Activated CD8-positive, alpha-beta T cell treated with anti-CD3 and anti-CD28 coated beads, Interleukin-2, amount 10 ng/mL, durations not matched to agents 7 days and 5 days (primary cell): ENCODE results near the gene ZBTB3. TPM values are rescaled to one million over a fixed set of nuclear protein-coding genes. Genes with fewer than 3 reads are reported as not detected.

Source experiments
- ATAC-seq: fragments of 150-1000 bp; cut with Tn5 transposase; one replicate; pipeline ENCODE4 v1.10.0; 2021; ENCODE audit warnings: moderate library complexity
- CTCF ChIA-PET: fragments of 350-600 bp; sonication (Branson Sonifier 250); formaldehyde crosslinking; loops from one replicate; lab custom pipeline; 2021; ENCODE audit warnings: antibody characterized with exemption; lab: Charles Lee
- POLR2A ChIA-PET: fragments of 350-600 bp; sonication (Branson Sonifier 250); formaldehyde crosslinking; loops from one replicate; lab custom pipeline; 2021; ENCODE audit warnings: antibody characterized with exemption; lab: Charles Lee
- DNase-seq: peaks from one replicate; pipeline ENCODE4 v3.0.0-alpha.2; 2020
- H3K27ac Mint-ChIP-seq: one replicate; pipeline ENCODE4 v1.8.0; 2021; ENCODE audit warnings: mild to moderate bottlenecking, mixed read lengths
- H3K27me3 Mint-ChIP-seq: one replicate; pipeline ENCODE4 v1.8.0; 2021; ENCODE audit warnings: low read depth, mixed read lengths
- H3K36me3 Mint-ChIP-seq: one replicate; pipeline ENCODE4 v1.8.0; 2021; ENCODE audit warnings: low read depth, mixed read lengths
- H3K4me1 Mint-ChIP-seq: one replicate; pipeline ENCODE4 v1.8.0; 2021; ENCODE audit warnings: low read depth, mixed read lengths
- H3K4me3 Mint-ChIP-seq: one replicate; pipeline ENCODE4 v1.8.0; 2021; ENCODE audit warnings: mild to moderate bottlenecking, mixed read lengths
- H3K9me3 Mint-ChIP-seq: one replicate; pipeline ENCODE4 v1.8.0; 2022; ENCODE audit warnings: mixed read lengths; ENCODE audit not compliant: insufficient read depth
- total RNA-seq, 2 experiments: library from RNA; stranded (reverse); gene quantifications; one replicate each; pipeline ENCODE4 v1.2.3, GENCODE V29; 2021

The ZBTB3 gene
- total RNA-seq, 2 experiments from 2014 or later: 12.4 to 12.8 TPM

DNA sequence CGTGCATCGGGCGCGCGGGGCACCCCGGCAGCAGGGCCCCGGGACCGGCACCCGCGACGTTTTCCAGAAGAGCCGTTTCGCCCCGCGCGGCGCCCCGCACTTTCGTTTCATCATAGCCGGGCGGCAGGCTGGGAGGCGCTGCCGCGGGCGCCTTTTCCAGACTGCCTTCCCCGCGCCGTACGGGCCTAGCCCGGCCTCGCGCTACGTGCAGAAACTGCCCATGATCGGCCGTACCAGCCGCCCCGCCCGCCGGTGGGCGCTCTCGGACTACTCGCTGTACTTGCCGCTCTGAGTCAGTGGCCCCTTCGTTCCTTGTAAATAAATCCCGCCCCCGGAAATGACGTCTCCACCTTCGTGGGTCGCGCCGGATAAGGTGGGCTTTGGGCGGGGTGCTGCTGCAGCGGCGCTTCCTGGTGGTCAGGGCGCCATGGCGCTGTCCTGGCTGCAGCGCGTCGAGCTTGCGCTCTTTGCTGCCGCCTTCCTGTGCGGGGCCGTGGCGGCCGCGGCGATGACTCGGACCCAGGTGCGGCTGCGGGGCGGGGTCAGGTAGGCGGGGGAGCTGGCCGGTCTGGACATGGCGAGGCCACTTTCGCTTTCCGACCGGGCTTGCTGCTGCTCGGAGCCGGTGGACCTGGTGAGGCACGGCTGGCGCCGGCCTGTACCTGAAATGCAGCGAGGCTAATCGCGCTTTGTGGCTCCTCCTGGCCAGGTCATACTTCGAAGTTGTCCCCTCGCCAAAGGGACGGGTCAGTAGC lies 33.2 kb upstream of the ZBTB3 start, which contains the start of gene TMEM179B:
TSS of gene TMEM179B (plus strand) at position 398 of the 755 bp plus-strand sequence. CDS start at position 428, 30 bp downstream.
- Mint-ChIP-seq H3K9me3 (no peaks in the 10 kb centered on the region), H3K36me3 (peaks cover 65% of the 10 kb centered on the region), H3K27me3 (no peaks in the 10 kb centered on the region), H3K27ac (peak within 1 kb of the TSS; percentile 98), H3K4me3 (peak within 1 kb of the TSS; percentile 96), H3K4me1 (peaks cover 46% of the 10 kb centered on the region)
- CTCF ChIA-PET: interaction anchor here (0.7 to 7.9 kb wide), 53 partner anchors 9 to 362 kb away, joined by 3 to 144 read pairs (median 7); partner anchors contain the start of genes C11orf98, CSKMT, HNRNPUL2 and LBHD1
- POLR2A ChIA-PET: interaction anchor here (0.5 to 7.8 kb wide), 32 partner anchors 9 to 1406 kb away, joined by 3 to 190 read pairs (median 4); partner anchors contain the start of genes HNRNPUL2, NXF1, POLR2G and SLC3A2
- DNase-seq (peak; percentile 100), ATAC-seq (peak; percentile 70)

DNA sequence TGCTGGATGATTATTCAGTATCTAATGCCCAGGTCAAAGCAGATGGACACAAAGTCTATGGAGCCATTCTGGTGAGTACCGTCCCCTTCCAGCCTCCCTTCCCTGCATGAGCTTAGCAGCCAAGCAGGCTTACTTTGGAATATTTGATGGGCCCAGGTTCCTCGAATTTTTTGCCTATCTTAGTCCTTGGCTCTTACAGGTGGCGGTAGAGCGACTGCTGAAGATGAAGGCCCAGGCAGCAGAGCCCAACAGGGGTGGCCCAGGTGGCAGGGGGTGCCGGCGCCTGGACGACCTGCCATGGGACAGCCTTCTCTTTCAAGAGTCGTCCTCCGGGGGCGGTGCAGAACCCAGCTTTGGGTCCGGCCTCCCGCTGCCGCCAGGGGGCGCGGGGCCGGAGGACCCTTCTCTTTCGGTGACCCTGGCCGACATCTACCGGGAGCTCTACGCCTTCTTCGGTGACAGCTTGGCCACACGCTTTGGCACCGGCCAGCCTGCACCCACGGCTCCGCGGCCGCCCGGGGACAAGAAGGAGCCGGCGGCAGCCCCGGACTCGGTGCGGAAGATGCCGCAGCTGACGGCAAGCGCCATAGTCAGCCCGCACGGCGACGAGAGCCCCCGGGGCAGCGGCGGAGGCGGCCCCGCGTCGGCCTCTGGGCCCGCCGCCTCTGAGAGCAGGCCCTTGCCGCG lies 32.5 kb upstream of the ZBTB3 start:
- Mint-ChIP-seq H3K27ac (peak overlapping the region; percentile 91), H3K4me3 (peak overlapping the region; percentile 79), H3K4me1 (peaks cover 42% of the 10 kb centered on the region), H3K27me3 (no peaks in the 10 kb centered on the region), H3K36me3 (peaks cover 60% of the 10 kb centered on the region), H3K9me3 (no peaks in the 10 kb centered on the region)
- DNase-seq (peak; percentile 91), ATAC-seq (peak; percentile 69)
- ChIA-PET CTCF (interaction anchor here (0.9 to 7.9 kb wide), 53 partner anchors 10 to 362 kb away, joined by 3 to 144 read pairs (median 6); partner anchors contain the start of genes C11orf98, CSKMT, HNRNPUL2 and LBHD1), POLR2A (interaction anchor here (0.6 to 7.8 kb wide), 26 partner anchors 9 to 1503 kb away, joined by 3 to 190 read pairs (median 6); partner anchors contain the start of genes EEF1G, HNRNPUL2, NXF1 and POLR2G)

DNA sequence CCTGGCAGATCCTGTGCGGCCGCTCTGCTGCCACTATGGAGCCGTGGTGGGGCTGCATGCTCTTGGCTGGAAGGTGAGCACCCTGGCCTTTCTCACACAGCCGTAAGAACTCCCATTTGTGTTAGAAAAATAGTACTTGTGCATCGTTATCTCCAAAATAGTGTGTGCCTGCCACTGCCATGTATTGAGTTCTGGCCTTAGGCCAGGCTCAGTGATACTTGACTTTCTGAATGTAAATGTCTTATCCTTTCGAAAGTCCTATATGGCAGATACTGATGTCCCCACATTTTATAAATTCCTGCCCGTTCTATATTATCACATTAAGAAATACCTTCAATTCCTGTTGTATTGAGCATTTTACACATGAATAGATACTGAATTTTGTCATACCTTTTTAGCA lies 28.8 kb upstream of the ZBTB3 start:
- CTCF ChIA-PET: interaction anchor here (7.9 kb wide), 1 partner anchor 10 kb away, joined by 144 read pairs; the partner anchor contains the start of gene TAF6L
- Mint-ChIP-seq H3K9me3 (no peaks in the 10 kb centered on the region), H3K36me3 (peaks cover 36% of the 10 kb centered on the region), H3K4me1 (peaks cover 15% of the 10 kb centered on the region), H3K27ac (no peak overlapping the region), H3K4me3 (no peak overlapping the region), H3K27me3 (no peaks in the 10 kb centered on the region)
- DNase-seq: no peak
- POLR2A ChIA-PET: no interaction called here
- ATAC-seq: no peak

DNA sequence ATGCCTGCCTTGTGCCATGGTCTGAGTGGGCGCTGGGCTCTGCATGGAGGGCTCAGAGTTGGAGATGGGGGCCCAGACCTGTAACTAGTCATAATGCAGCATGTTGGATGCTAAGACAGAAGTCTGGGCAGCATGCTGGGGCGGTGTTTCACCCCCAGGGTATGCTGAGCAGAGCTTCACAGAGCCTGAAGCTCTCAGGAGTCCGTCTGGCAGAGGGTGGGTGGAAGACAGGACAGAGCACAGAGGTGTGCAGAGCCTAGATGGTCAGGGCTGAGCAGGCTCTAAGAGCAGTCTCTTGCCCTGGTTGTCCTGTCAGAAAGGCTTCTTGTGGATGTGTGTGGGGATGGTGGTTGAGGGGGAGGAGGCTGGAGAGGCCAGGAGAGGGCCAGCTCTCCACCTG lies 24.5 kb upstream of the ZBTB3 start:
- H3K27ac Mint-ChIP-seq: peak overlapping the region; percentile 6
- peaks cover 38% of the 10 kb centered on the region for H3K36me3 Mint-ChIP-seq
- ATAC-seq (no peak), DNase-seq (no peak)
- no peaks in the 10 kb centered on the region for H3K9me3 Mint-ChIP-seq
- no peak overlapping the region for H3K4me3 Mint-ChIP-seq
- no peaks in the 10 kb centered on the region for H3K27me3 Mint-ChIP-seq
- CTCF ChIA-PET: interaction anchor here (0.5 to 14.2 kb wide), 4 partner anchors 8 to 85 kb away, joined by 3 to 144 read pairs (median 4); partner anchors contain the start of genes POLR2G and TMEM179B
- peaks cover 17% of the 10 kb centered on the region for H3K4me1 Mint-ChIP-seq
- POLR2A ChIA-PET: interaction anchor here (2.6 kb wide), 1 partner anchor 8 kb away, joined by 8 read pairs; the partner anchor contains the start of gene TMEM179B

DNA sequence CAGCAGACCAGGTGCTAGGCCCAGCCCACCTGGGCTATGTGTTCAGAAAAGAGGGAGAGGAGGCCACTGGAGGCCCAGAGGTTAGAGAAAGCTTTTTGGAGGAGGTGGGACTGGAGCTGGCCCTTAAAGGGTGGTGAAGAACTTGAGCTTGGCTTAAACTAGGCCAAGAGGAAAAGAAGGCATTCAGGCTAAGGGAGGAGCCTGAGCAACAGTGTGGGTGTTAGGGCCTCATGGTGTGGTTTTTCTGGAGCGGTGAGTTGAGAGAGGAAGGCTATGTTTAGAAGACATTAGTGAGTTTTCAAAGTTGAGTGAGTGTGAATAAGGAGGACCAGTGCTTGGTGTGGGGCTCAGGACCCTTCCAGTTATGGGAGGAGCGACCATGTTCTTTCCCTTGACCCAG lies 23.4 kb upstream of the ZBTB3 start:
- Mint-ChIP-seq H3K4me1 (peaks cover 20% of the 10 kb centered on the region), H3K27ac (peak overlapping the region; percentile 65), H3K36me3 (peaks cover 32% of the 10 kb centered on the region), H3K27me3 (no peaks in the 10 kb centered on the region), H3K4me3 (no peak overlapping the region), H3K9me3 (no peaks in the 10 kb centered on the region)
- DNase-seq (no peak), ATAC-seq (no peak)
- ChIA-PET POLR2A (interaction anchor here (0.6 to 2.6 kb wide), 2 partner anchors 9 to 64 kb away, joined by 4 to 8 read pairs; partner anchors contain the start of gene TMEM179B), CTCF (interaction anchor here (1.5 to 14.2 kb wide), 2 partner anchors 9 to 16 kb away, joined by 3 to 144 read pairs; partner anchors contain the start of genes POLR2G and TMEM179B)

DNA sequence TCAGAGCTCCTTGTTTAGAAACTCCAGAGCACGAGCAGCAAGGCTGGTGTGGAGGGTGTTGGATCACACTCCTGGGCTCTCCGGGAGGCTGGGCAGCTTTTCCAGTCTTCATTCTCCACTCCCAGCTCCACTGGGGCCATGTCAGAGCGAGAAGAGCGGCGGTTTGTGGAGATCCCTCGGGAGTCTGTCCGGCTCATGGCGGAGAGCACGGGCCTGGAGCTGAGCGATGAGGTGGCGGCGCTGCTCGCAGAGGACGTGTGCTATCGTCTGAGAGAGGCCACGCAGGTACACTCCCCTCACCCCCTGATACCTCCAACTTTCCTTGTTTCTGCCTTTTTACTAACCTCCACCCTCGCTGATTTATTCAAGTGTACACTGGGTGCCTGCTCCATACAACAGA lies 21.7 kb upstream of the ZBTB3 start:
- POLR2A ChIA-PET: interaction anchor here (0.7 to 1.4 kb wide), 7 partner anchors 12 to 81 kb away, joined by 3 to 8 read pairs (median 3); partner anchors contain the start of genes HNRNPUL2, TMEM179B and ZBTB3
- H3K4me1 Mint-ChIP-seq: peaks cover 24% of the 10 kb centered on the region
- no peak overlapping the region for H3K4me3 Mint-ChIP-seq

DNA sequence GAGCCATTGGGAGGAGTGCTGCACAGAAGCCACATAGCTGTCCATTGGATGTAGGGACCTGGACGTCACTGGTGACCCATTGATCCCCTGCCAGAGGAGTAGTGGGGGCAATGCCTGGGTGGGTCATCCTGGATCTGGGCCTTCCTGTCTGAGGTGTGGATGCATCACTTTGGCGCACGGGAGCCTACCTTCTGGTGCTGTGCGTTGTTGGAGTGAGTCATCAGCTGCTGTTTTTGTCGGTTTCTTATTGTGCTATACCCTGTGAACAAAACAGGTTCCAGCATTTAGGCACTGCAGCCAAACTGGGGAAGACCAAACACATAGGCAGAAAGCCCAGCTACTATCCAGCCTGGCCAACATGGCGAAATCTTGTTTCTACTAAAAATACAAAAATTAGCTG lies 20.4 kb upstream of the ZBTB3 start:
- CTCF ChIA-PET: interaction anchor here (0.9 to 14.2 kb wide), 4 partner anchors 12 to 89 kb away, joined by 3 to 144 read pairs (median 6); partner anchors contain the start of genes POLR2G and TMEM179B

More for the DNA sequence above, 21.7 kb upstream of the ZBTB3 start:
- CTCF ChIA-PET: interaction anchor here (0.9 to 14.2 kb wide), 5 partner anchors 11 to 105 kb away, joined by 3 to 144 read pairs (median 4); partner anchors contain the start of genes POLR2G, SLC3A2 and TMEM179B
- DNase-seq (no peak), ATAC-seq (no peak)
- H3K36me3 Mint-ChIP-seq: peaks cover 32% of the 10 kb centered on the region
- H3K27me3 Mint-ChIP-seq: no peaks in the 10 kb centered on the region
- H3K9me3 Mint-ChIP-seq: no peaks in the 10 kb centered on the region
- H3K27ac Mint-ChIP-seq: no peak overlapping the region

DNA sequence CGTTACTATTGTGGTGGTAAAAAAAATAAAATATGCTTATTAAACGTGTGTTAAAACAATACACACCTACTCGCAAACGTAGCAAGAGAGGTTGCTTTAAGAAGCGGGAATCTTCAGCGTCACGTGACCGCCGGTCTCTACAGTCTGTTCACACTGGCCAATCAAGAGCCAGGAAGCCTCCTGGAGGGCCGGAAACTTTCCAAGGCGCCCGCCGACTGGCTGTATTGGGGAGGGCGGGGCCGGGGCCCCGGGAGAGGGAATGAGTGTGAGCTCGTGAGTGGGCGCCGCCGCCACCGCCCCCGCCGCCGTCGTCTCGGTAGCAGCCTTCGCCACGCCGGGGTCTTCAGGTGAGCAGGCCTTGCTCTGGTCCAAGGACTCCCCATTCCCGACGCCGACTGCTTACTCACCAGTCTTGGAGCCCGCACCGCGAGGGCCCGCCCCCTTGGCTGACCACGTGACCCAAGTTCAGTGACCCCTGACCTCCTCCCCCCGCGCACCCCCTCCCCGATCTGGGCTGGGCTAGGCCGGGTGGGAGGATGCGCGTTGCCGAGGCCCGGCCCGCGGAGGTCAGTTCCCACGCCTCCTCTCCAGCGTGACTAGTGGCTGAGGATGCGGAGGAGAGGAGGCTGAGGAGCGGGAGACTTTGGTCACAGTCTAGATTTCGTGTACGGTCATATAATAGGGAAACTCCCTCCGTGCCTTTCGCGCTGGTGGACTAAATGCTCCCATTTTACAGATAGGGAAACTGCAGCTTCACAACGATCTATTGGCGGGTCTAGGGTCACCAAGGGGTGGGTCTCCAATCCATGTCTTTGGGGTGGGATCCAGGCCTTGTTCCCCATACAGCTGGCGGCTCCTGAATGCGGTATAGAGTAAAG lies 17.4 kb upstream of the ZBTB3 start, which contains the start of gene TAF6L:
TSS of gene TAF6L (plus strand) at position 253 of the 878 bp plus-strand sequence. CDS start 4,388 bp downstream, outside the sequence.
- CTCF ChIA-PET: interaction anchor here (0.9 to 14.2 kb wide), 13 partner anchors 10 to 179 kb away, joined by 3 to 144 read pairs (median 5); partner anchors contain the start of genes HNRNPUL2, POLR2G, SLC3A2 and TMEM179B
- no peaks in the 10 kb centered on the region for H3K27me3 Mint-ChIP-seq
- peak; percentile 91 for ATAC-seq
- peak within 1 kb of the TSS; percentile 91 for H3K4me3 Mint-ChIP-seq
- POLR2A ChIA-PET: interaction anchor here (0.6 to 4.2 kb wide), 14 partner anchors 10 to 805 kb away, joined by 3 to 54 read pairs (median 6); partner anchors contain the start of genes C11orf98, CSKMT, INTS5 and POLR2G
- peak within 1 kb of the TSS; percentile 93 for H3K27ac Mint-ChIP-seq
- peaks cover 26% of the 10 kb centered on the region for H3K36me3 Mint-ChIP-seq
- H3K9me3 Mint-ChIP-seq: no peaks in the 10 kb centered on the region
- peaks cover 27% of the 10 kb centered on the region for H3K4me1 Mint-ChIP-seq
- DNase-seq: peak; percentile 96

More for the DNA sequence above, 20.4 kb upstream of the ZBTB3 start:
- DNase-seq (no peak), ATAC-seq (no peak)
- H3K4me3 Mint-ChIP-seq: no peak overlapping the region
- H3K27me3 Mint-ChIP-seq: no peaks in the 10 kb centered on the region
- no peak overlapping the region for H3K27ac Mint-ChIP-seq
- POLR2A ChIA-PET: interaction anchor here (1.1 to 3.9 kb wide), 4 partner anchors 12 to 82 kb away, joined by 3 to 34 read pairs (median 6); partner anchors contain the start of genes TMEM179B and ZBTB3
- peaks cover 33% of the 10 kb centered on the region for H3K36me3 Mint-ChIP-seq
- no peaks in the 10 kb centered on the region for H3K9me3 Mint-ChIP-seq
- peaks cover 36% of the 10 kb centered on the region for H3K4me1 Mint-ChIP-seq

DNA sequence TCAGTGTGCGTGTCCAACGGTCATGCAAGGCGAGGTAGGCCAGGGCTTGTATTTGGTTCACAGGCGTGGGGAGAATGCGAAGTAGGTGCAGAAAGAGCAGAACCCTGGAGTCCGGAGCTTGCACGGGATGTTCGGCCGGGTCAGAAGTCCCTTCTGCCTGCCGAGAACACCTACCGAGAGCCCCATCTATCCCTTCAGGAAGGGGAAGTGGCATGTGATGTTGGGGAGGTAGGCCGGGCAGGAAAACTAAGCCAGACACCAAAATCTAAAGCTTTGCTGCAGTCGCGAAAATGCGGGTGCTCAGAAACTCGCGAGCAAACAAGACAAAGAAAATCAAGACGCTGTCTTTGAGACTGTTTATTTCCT lies 16.8 kb upstream of the ZBTB3 start:
- ChIA-PET POLR2A (interaction anchor here (0.6 to 4.2 kb wide), 11 partner anchors 9 to 805 kb away, joined by 3 to 54 read pairs (median 6); partner anchors contain the start of genes C11orf98, CSKMT, POLR2G and SLC3A2), CTCF (interaction anchor here (0.9 to 14.2 kb wide), 9 partner anchors 9 to 178 kb away, joined by 3 to 144 read pairs (median 5); partner anchors contain the start of genes HNRNPUL2, POLR2G, SLC3A2 and TMEM179B)
- H3K27me3 Mint-ChIP-seq: no peaks in the 10 kb centered on the region
- peak overlapping the region; percentile 93 for H3K27ac Mint-ChIP-seq
- peaks cover 27% of the 10 kb centered on the region for H3K4me1 Mint-ChIP-seq
- H3K9me3 Mint-ChIP-seq: no peaks in the 10 kb centered on the region
- H3K4me3 Mint-ChIP-seq: peak overlapping the region; percentile 91
- H3K36me3 Mint-ChIP-seq: peaks cover 24% of the 10 kb centered on the region
- peak; percentile 21 for ATAC-seq
- no peak for DNase-seq
